Frontal cortex (tissue), 4 donors: ENCODE results near the gene LHX5. TPM values are rescaled to one million over a fixed set of nuclear protein-coding genes. Genes with fewer than 3 reads are reported as not detected.
"Not testable (repeated sequence)": the region's sequence is repeated elsewhere in the genome, so short reads cannot be mapped to it uniquely, and the experiment has no call there.

Experiments
- DNase-seq, 2 donors: peaks; one replicate each; pipeline ENCODE4 v3.0.0; 2012; ENCODE audit warnings: low spot score in 2 of 2
- FAIRE-seq: peaks from 2 replicates; lab custom pipeline; 2012; peaks lifted over from hg19 to GRCh38; lab: Jason Lieb, UNC
- total RNA-seq: library from RNA; depleted of rRNA; stranded (reverse); fragments of >200 nt; gene quantifications from one replicate; pipeline ENCODE4 v1.2.3, GENCODE V29; 2014
- donor health status: control.
- donor health status: control.
- donor health status: control.

The LHX5 gene
- 0.41 TPM for total RNA-seq

DNA sequence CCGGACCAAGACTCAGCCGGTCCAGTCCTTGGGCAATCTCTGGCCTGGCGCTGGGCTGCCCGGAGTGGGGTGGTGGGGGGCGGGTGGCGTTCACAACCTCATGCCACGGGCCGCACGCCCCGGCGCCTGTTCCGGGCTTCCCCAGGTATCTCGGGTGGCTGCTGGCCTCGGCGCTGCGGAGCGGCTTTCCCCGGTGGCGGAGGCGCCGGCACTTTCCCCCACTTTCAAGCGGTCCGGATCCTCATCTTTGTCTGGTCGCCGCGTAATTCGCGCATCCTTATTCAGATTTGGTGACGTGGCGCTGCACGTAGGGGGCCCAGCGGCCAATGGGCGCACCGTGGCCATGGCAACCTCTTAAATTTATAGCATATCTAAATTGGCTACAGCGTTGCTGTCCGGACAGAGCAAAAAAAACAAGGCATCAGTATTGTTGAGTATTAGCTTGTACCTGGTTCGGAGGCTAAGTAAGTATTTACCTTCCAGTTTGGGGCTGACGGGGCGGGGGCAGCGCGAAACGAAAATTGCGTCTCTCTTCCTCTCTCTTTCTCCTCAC is at the start of gene LHX5:
Gene LHX5 (minus strand): TSS at position 253 of the 553 bp plus-strand sequence. CDS start 373 bp downstream, outside the sequence.
- FAIRE-seq = no peak
- no peak for DNase-seq

DNA sequence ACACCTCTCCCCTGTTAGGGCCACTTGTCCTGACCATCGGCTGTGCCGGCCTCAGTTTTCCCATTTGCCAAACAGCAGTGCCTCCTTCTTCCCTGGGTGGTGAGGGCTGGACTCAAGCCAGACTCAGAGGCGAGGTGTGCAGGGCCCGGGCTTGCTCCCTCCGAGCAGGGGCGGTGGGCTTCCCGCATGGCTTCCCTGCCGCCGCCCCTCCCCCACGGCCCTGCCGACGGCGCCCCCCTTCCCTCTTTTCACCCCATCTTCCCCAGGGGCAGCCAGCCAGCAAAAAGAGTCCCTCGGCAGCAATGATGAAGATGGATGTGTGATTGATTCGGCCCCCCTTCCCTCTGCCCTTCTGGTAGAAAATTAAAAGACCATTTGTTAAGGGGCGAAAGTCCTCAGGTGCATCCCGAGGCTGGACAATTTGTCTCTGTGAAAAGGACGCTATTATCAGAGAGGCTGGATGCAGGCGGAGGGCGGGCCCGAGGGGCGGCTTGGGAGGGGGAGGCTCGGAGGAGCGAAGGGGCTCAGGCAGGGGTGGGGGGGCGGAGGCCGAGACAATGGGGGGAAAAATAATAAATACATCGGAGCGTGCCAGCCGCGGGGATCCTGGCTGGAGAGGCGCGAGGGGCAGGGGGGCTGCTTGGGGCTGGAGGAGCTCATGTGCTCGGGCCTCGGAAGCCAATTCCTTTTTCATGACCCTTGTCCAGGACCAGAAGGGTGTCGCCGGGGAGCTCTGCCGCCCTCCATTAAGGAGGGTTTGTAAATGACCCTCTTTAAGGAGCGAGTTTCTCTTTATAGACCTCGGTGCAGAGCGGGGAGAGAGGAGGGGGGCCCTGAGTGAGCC is 48.0 kb upstream of the LHX5 start:
- no peak for DNase-seq
- FAIRE-seq = no peak

DNA sequence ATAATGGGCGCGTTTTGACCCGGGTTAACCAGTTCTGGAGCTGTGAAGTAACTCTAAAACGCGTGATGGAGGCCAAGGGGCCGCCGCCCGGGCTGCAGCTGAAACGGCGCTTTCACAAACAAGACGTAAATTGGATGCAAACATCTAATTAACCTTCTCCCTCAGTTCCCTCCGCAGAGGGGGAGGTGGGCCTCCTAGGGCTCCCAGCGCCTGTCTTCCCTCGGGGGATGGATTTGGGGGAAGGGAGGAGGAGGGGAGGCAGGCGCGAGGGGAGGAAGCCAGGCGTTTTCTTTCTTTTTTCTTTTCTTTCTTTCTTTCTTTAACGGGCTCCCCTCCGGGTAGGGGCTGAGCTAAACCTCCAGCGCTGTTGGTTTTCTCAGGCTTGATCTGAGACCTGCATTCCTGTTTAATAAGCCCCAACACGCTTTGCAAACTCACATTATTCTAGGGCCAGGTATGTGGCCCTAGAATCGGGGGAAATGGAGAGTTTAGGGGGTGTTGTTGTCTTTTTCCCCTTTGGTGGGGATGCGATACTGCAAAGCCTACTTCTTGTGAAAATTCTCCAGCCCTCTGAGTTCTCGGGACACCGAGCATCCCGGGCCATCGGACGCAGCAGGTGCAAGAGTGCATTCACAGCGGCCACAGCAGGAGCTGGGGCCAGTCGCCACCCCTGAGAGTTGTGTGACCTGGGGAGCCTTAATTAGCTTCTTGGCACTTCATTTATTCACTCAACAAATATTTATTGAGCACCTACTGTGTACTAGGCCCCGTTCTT is 43.6 kb upstream of the LHX5 start:
- DNase-seq (no peak), FAIRE-seq (no peak)

DNA sequence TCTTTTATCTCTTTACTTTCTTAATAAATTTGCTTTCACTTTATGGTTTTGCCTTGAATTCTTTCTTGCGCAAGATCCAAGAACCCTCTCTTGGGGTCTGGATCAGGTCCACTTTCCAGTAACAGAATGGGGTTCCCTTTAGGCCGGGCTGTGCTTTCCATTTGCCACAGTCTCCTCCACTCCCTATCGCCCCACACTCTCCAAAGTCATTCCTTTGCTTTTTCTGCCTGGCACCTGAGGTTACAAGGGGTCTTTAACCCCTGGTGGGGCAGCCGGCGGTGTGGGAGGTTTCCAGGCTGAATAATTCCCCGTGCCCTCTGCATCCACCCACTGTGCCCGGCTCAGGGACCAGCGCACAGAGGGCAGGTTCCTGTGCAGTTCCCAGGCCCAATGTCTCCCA is 42.9 kb upstream of the LHX5 start:
- no peak for DNase-seq
- FAIRE-seq = no peak

DNA sequence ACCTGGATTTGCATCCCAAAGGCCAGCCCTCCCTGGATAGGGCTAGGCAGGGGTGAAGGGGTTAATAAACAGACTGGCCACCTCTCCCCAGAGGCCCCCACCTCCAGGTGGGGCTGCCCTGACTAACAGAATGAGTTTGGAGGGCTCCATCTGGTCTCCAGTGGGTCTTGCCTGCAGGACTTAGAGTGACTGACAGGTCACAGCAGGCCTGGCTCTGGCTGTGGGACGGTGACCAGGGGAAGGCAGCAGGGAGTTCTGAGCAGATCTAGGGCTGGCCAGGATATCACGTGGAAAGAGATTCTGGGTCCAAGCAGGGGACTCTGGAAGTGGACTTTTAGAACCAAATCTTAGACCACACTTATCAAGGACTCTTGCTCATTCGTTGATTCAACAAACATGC is 40.9 kb upstream of the LHX5 start:
- no peak for DNase-seq
- no peak for FAIRE-seq

DNA sequence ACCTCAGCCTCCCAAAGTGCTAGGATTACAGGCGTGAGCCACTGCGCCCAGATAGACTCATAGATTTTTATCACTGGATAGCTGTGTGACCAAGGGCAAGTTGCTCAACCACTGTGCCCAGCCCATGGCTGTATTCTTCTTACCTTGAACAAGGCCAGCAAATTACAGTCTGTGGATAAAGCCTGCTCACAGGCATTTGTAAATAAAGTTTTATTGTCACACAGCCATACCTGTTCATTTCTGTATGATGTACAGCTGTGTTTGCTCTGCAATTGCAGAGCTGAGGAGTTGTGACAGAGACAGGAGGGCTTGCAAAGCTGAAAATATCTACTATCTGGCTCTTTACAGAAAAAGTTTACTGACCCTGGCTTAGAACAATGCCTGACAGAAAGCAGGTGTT is 35.2 kb upstream of the LHX5 start:
- FAIRE-seq = no peak

DNA sequence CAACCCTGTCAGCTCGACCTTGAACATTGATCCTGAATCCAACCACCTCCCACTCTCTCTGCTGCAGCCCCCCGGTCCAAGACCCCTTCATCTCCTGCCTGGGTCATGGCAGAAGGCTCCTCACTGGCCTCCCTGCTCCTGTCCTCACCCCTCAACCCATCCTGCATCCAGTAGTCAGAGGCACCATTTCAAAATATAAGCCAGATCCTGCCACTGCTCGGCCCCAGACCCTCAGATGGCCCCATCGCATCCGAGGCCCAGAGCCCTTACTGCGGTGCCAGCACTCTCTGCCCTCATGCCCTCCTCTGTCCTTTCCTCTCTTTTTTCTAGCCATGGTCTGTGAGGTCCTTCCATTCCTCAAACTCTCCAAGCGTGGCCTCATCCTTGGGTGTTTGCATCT is 34.3 kb upstream of the LHX5 start:
- FAIRE-seq = no peak
- no peak for DNase-seq

More for the DNA sequence above, 35.2 kb upstream of the LHX5 start:
- no peak for DNase-seq

DNA sequence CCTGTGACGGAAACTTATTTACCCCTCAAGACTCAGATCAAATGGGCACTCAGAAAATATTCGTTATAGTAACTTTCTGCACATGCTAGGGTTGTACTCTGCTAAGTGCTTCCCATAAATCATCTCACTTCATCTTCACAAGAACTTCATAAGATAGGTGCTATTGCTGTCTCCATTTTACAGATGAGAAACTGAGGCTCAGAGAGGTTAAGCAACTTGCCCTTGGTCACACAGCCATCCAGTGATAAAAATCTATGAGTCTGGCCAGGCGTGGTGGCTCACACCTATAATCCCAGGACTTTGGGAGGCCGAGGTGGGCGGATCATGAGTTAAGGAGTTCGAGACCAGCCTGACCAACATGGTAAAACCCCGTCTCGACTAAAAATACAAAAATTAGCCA is 33.2 kb upstream of the LHX5 start:
- no peak for FAIRE-seq
- DNase-seq = no peak

DNA sequence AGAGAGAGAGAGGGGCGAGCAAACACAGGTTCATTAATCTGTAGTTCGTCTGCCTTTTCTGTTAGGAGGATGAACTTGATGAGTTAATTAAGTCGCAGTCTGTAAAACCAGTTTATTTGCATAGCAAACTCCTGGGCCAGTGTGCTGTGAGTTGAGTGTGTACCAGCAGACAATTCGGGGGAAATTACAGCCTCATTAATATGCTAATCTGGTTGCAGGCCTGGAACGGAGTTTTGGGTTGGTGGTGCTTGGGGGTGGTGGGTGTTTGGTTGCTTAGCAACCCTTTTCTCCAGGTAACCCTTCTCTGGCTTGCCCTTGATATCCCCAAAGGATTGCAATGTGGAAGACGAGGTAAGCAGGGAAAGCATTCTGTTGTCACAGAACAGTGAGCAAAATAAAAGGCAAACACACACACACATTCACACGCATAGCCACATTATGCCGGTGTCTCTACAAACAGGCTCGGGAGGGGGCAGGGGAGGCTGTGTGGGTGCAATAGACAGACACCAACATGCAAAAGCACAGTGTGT is 29.2 kb upstream of the LHX5 start:
- FAIRE-seq (no peak), DNase-seq (no peak)

DNA sequence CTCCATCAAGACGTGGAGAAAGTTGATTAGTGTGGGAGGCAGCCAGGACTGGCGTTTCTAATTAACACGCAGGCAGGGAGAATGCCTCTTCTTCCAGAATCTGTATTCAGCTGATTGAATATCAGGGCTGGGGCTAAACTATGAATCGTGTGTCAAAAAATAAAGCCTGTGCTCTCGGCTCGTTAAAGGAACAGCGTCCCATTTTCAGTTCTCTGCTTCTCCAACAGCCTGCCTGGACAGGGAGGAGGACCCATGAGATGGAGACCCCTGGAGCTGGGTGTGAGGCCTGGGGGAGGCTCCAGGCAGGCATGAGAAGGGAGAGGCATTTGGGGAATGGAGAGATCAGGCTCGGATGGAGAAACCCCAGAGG is 28.6 kb upstream of the LHX5 start:
- DNase-seq (no peak), FAIRE-seq (no peak)

DNA sequence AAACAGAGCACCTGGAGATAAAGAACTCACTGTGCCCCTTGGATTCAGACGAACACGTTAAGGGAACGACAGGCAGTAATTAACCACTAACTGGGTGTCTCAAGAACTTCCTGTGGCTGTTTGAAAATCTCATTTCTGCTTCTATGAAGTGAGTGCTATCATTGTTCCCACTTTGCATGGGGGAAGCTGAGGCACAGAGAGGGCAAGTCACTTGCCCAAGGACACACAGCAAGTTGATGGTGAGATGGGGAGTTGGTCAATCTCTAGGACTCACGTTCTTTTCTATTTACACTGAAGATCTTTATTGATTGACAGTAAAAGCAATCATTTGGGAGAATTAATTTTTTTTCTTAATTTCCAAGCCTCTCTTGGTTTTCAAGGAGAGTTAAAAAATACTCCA is 26.8 kb upstream of the LHX5 start:
- DNase-seq (no peak), FAIRE-seq (no peak)

DNA sequence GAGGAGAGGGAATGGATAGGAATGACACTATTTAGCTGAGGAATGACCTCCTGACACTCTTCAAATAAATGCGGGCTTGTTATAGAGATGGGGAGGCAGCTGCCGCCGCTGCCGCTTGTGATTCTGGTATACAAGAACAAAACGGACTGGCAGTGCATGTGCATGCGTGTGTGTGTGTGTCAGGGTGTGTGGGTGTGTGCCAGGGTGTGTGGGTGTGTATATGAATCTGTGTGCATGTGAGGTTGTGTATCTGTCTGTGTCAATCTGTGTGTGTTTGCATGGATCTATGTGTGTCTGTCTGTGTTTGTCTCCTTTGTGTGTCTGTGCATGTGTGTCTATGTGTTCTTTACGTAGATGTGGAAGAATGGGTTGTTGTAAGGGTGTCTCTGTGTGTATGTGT is 26.0 kb upstream of the LHX5 start:
- FAIRE-seq = no peak
- DNase-seq = no peak

DNA sequence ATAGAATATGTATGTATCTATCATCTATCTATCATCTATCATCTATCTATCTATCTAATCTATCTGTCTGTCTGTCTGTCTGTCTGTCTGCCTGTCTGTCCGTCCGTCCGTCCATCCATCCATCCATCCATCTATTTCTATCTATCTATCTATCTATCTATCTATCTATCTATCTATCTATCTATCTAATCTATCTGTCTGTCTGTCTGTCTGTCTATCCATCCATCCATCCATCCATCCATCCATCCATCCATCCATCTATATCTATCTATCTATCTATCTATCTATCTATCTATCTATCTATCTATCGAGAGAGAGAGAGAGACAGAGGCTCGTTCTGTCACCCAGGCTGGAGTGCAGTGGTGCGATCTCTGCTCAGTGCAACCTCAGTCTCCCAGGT is 24.3 kb upstream of the LHX5 start:
- DNase-seq, FAIRE-seq: not testable (repeated sequence)

DNA sequence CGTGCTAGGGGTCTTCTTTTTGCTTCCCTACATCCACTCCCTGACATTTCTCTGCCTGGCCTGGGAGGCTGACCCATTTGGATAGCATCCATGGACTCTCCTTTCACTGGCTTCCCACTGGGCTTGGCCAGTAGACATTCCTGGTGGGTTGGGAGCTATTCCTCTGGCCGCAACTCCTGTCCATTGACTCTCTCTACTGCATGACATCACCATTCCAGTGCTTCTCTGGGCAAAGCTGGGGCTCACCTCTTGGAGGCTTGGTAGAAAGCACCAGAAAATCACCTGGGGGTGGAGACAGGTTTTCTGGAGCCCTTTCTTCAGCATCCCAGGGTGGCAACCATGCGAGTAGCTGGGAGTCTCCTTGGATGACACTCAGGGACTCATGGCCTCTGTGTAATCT is 16.7 kb upstream of the LHX5 start:
- FAIRE-seq (no peak), DNase-seq (no peak)

DNA sequence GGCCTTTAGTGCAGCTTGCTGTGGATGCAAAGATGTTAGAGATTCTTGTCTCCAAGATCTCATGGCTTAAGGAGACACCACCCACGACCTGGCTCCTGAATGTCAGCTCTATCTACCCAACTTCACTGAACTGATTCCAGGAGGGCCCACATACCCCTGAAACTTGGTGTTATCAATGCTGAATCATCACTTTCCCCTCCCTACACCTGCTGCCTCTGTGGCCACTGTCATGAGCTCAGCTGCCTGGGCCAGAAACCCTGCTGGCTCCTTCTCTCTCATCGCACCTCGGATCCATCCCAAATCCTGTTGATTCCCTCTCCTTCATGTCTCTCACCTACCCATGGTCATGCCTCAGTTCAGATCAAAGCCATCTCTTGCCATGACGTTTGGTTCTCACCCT is 15.1 kb upstream of the LHX5 start:
- FAIRE-seq = no peak
- no peak for DNase-seq

DNA sequence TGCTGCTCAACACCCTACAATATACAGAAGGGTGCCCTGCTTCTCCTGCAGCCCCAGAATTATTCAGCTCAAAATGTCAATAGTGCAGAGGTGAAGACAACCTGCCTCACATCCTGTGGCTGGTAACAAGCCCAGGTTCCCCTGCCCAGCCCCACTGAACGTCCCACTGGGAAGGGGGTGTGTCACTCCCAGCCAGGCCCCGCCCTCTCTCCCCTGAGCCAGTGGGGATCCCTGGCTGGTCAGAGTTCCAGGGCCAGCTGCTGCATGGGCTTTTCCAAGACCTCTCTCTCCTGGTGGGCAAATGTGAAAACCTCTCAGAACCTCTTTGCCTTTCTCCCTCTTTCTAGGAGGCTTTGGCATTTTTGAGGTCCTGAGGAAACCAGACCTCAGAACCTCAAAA is 13.7 kb upstream of the LHX5 start:
- no peak for FAIRE-seq
- DNase-seq = no peak

DNA sequence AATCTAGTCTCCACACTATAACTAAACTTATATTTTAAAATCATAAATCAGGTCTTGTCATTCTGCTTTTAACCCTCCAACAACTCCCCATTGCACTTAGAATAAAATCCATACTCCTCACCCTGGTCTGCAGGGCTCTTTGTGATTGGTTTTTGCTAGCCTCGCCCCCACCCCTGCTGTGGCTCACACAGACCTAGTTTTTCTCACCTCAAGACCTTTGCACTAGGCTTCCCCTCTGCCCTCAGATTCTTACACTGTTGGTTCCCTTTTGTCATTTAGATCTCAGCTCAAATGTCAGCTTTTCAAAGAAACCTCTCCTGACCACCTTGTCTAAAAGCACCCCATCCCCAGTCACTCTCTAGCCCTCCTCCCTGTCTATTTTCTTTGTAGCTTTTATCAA is 10.7 kb upstream of the LHX5 start:
- FAIRE-seq = no peak
- no peak for DNase-seq

DNA sequence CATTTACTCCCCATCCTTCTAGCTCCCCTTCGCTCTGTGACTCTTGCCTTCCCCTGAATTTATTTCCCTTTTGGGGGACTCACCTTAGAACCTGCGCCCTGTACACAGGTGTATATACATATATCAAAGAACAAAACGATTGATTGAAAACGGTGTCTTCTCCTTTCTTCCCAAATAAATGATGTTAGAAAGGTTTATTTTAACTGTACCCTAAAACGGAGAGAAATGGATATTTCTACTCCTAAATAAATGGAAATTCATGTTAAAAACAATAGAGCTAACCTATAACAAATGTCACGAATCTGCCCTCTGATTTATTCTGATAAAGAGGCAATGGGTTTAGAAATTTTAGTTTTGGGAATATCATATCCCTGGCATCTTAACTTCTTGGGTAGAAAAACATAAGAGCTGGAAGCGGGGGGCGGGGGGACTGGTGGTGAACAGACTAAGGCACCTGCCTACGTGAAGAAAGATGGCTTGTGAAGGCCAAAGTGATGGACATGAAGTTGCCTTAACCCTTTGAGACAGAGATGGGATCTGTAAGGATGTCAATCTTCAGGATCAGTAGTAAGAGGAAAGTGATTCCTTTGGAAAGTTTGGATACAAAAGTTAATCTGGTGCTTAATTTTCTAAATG is 8.8 kb upstream of the LHX5 start:
- no peak for FAIRE-seq
- no peak for DNase-seq

DNA sequence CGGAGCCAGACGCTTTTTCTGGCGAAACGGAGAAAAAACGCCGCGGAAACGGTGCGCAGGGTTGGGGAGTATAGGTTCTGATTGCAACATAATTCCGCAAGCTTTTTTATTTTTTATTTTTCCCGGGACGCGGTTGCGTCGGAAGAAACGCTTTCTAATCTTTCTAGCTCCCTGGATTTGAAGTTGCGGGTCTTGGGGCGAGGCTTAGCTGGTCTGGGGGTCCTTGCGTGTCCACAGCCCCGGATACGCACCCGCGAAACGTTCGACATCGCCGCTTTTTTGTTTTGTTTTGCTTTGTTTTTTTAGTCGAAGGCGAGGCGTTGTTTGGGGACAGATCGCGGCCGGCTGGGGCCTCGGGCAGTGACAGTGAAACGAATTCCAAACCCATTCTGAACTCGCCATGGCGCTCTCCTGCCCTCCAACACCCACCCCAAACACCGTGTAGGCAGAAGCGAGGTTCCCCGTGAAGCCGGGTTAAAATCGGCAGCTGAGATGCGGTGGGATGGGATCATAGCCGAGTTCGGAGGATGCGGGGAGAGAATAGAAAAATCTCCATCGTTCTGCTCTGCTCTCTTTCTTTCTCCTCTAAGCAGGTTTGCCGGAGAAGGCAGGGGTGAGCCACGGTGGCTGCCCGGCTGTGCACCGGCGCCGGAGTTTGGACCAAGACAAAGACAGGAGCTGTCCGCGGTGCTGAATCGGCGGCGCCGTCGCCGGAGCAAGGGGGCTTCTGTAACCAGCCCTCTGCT is 8.1 kb upstream of the LHX5 start:
- DNase-seq (peak; percentile 45 to 57), FAIRE-seq (no peak)

DNA sequence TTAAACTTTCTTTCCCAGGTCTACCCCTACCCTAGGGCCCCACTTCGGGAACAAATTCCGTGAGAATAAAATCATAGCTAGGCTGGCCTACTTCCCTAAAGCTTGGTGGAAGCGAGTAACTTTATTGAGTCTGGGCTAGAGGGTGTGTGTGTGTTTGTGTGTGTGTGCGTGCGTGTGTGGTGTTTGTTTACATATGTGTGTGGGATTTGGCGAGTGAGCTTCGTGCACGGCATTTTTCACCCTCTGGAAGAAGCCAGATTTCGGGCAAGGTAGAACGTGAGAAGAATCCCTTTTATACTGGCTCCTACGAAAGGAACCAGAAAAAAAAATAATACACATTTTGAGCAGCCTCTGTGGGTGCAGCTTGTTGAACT is 7.5 kb upstream of the LHX5 start:
- DNase-seq = no peak
- no peak for FAIRE-seq
